ENCODE measurements around the gene NES. TPM values are rescaled to one million over a fixed set of nuclear protein-coding genes. Genes with fewer than 3 reads are reported as not detected.

NES gene
- total RNA-seq, 2 experiments from 2014 or later: not detected

DNA sequence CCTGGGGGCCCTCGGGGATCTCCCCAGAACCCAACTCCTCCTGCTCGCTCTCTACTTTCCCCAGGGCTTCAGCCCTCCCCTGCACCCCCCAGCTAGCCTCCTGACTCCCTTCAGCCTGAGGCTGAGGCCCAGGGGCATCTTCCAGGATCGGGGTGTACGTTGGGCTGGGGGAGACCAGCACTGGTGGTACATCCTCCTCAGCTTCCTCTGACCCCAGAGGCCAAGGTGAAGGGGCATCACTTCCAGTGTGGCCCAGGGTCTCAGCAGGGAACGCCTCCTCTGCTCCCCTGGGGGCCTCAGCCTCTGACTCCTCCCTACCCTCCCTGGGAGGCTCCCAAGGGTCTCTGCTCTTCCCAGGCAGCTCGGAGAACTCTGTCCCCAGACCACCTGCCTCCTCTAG lies 6.8 kb downstream of the NES start:
- CTCF ChIA-PET: interaction anchor here (0.6 to 1.6 kb wide), 3 partner anchors 12 to 70 kb away, joined by 5 read pairs; no protein-coding TSS in a partner anchor
- POLR2A ChIA-PET: no interaction called here

DNA sequence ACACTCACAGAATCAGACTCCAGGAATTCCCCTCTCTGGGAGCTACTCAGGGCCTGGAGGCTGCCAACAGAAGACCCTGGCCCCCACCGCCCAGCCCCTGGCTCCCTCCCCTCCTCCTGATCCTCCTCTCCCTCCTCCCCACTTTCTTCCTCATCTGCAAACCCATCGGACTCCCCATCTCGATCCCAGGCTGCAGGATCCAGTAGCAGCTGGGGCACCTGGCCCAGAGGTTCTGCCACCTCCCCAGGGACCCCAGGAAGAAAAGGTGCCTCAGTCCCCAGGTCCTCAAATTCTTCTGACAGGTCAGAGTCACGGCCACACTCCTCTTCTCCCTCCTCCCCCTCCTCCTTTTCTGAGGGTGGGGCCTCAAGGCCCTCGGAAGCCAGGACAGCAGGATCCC lies 7.4 kb downstream of the NES start:
- CTCF ChIA-PET: interaction anchor here (0.5 to 1.0 kb wide), 3 partner anchors 20 to 70 kb away, joined by 3 to 5 read pairs (median 5); no protein-coding TSS in a partner anchor

DNA sequence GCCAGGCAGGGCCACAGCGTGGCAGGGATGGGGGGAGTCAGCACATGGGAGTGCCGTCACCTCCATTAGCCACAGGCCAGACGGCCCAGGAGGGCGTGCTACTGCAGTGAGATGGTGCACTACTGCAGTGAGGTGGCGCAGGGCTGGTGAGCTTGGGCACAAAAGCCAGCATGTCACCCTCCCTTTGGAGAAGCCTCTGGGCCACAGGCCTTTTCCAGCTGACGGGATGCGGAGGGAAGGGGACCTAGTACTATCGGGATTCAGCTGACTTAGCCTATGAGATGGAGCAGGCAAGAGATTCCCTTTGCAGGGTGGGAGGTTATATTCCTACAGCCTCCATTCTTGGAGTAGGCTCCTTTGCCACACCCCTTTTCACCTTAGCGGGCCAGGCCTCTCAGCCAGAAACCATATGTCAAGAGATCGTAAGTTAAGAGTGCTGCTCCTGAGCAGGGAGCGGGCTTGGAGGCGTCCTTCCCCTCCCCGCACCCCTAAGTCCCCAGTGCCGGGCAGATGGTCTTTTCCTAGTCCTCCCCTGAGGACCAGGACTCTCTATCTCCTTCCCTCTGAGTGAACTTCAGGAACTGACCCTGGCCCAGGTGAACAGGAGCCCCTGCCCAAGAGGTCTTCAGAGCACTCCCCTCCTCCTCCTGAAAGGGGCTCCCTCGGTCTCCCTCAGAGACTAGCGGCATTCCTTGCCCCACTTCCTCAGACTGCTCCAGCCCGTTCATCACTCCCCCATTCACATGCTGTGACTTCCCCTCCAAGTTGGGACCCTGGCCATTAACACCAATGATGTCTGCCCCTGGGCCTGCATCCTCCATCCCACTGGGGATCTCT lies 8.2 kb downstream of the NES start:
- CTCF ChIA-PET: interaction anchor here (3.6 kb wide), 1 partner anchor 20 kb away, joined by 11 read pairs; no protein-coding TSS in a partner anchor

More for the DNA sequence above, 7.4 kb downstream of the NES start:
- POLR2A ChIA-PET: no interaction called here

GRCh38 chr1:156667968-156668709 lies 9.1 kb downstream of the NES start:
- POLR2A ChIA-PET: no interaction called here
- CTCF ChIA-PET: interaction anchor here (0.8 to 3.6 kb wide), 2 partner anchors 9 to 21 kb away, joined by 3 to 11 read pairs; no protein-coding TSS in a partner anchor

More for the DNA sequence above, 8.2 kb downstream of the NES start:
- POLR2A ChIA-PET: no interaction called here

GRCh38 chr1:156667610-156667967 lies 9.6 kb downstream of the NES start:
- POLR2A ChIA-PET: no interaction called here
- CTCF ChIA-PET: interaction anchor here (0.8 to 3.6 kb wide), 2 partner anchors 8 to 22 kb away, joined by 3 to 11 read pairs; no protein-coding TSS in a partner anchor

DNA sequence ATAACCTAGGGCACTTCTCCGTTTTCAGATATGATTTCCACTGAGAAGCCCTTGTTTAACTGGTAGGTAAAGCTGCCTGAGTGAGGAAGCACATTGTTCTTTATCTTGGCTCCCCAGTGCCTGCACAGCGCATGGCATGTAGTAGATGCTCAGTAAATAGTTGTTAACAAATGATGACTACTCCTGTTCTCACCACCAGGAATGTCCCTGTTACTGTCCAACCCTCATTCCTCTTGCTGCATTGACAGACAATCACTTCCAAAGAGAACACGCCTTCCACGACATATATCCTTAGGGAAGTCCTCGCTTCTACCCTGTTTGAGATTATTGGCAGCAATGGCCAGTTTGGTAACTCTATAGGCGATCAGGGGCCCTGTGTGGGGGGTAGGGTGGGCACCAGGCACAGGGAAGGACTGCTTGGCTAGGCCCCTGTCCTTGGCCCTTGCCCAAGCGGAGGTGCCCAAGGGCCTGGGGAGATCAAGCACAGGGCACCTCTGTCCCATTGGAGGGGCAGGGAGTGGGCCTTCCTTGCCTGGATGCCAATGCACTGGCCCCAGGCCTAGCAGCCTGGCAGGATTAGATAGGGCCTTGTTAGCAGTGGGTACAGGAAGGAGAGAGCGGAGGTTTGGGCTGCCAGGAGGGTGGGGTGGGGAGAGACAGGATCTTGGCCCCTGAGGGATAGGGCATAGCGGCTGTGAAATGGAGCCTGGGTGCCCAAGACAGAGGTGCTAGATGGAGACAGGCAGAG lies 10.2 kb downstream of the NES start:
- ChIA-PET CTCF (interaction anchor here (0.8 to 3.6 kb wide), 2 partner anchors 7 to 22 kb away, joined by 3 to 11 read pairs; no protein-coding TSS in a partner anchor), POLR2A (interaction anchor here (0.6 kb wide), 1 partner anchor 142 kb away, joined by 3 read pairs; no protein-coding TSS in a partner anchor)

- ChIA-PET POLR2A (no interaction called here), CTCF (interaction anchor here (0.7 to 3.6 kb wide), 3 partner anchors 23 to 24 kb away, joined by 3 to 11 read pairs (median 3); no protein-coding TSS in a partner anchor)
These were observed 11.7 kb downstream of the NES start for GRCh38 chr1:156665539-156665938.

GRCh38 chr1:156664767-156665411 lies 12.3 kb downstream of the NES start:
- POLR2A ChIA-PET: no interaction called here
- CTCF ChIA-PET: interaction anchor here (0.7 to 1.4 kb wide), 5 partner anchors 11 to 41 kb away, joined by 3 read pairs; no protein-coding TSS in a partner anchor

GRCh38 chr1:156664046-156664766 lies 13.0 kb downstream of the NES start:
- POLR2A ChIA-PET: no interaction called here

GRCh38 chr1:156663178-156663577 lies 14.0 kb downstream of the NES start:
- POLR2A ChIA-PET: no interaction called here
- CTCF ChIA-PET: no interaction called here

More at GRCh38 chr1:156664046-156664766, 13.0 kb downstream of the NES start:
- CTCF ChIA-PET: interaction anchor here (1.0 to 1.4 kb wide), 4 partner anchors 12 to 42 kb away, joined by 3 read pairs; no protein-coding TSS in a partner anchor

- CTCF ChIA-PET: interaction anchor here (2.5 to 8.6 kb wide), 2 partner anchors 27 to 37 kb away, joined by 8 to 119 read pairs; no protein-coding TSS in a partner anchor
- POLR2A ChIA-PET: no interaction called here
These were observed 14.5 kb downstream of the NES start for GRCh38 chr1:156662800-156663055.

DNA sequence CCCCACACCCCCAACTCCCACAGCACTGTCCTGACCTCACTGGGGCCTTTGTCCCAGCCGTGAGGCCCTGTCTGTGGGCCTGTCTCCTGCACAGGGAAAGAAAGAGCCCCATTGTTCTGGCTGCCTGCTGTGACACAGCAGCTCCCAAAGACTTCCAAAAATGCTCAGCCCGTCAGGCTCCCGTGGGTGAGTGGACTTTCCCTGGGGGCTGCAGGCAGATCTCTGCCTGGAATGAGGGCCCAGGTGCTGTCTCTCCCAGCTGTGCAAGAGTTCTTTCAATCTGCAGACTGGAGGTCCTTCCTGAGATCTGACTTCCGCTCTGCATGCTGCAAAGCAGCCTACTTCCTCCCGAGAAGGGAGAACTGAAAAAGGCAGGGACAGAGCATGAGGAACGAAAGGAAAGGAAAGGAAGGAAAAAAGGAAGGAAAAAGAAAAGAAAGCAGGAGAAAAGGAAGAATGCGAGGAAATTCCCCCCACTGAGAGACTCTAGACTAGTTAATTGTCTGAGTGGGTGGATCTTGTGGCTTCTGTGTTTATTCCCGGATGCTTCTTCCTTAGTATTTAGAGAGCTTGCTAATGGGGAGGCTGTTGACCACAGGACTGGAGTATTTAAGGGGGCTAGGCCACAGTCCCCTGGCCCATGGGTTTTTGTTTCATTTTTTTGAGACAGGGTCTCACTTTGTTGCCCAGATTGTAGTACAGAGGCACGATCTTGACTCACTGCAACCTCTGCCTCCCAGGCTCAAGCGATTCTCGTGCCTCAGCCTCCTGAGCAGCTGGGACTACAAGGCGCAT lies 15.0 kb downstream of the NES start:
- POLR2A ChIA-PET: interaction anchor here (0.5 kb wide), 1 partner anchor 21 kb away, joined by 7 read pairs; no protein-coding TSS in a partner anchor

DNA sequence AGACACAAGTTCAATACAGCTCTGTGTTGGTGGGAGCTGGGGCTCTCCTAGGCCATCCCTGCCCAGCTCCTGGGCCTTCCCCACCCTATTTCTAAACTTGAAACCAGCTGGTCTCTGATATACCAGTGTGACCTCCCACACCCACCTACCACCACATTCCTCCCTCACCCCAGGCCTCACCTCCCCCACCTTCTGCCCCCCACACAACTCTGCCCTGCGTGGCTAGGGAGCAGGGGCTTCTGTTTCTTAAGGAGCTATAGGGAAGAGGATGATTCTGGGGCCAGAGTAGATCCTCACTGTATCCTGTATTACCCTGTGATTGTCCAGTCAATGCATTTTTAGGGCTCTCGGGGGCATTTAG lies 16.5 kb downstream of the NES start:
- CTCF ChIA-PET: interaction anchor here (0.6 to 8.6 kb wide), 17 partner anchors 12 to 275 kb away, joined by 3 to 119 read pairs (median 5); partner anchors contain the start of genes CRABP2, NAXE and NES
- POLR2A ChIA-PET: interaction anchor here (0.6 to 1.3 kb wide), 3 partner anchors 36 to 67 kb away, joined by 3 to 4 read pairs (median 3); partner anchors contain the start of genes ISG20L2 and METTL25B

More for the DNA sequence above, 15.0 kb downstream of the NES start:
- CTCF ChIA-PET: interaction anchor here (0.7 to 8.6 kb wide), 8 partner anchors 17 to 67 kb away, joined by 3 to 119 read pairs (median 12); partner anchors contain the start of genes CRABP2 and NES

GRCh38 chr1:156659988-156660751 lies 17.0 kb downstream of the NES start:
- POLR2A ChIA-PET: interaction anchor here (1.3 kb wide), 1 partner anchor 68 kb away, joined by 4 read pairs; the partner anchor contains the start of genes ISG20L2 and METTL25B
- CTCF ChIA-PET: interaction anchor here (0.6 to 8.6 kb wide), 34 partner anchors 7 to 275 kb away, joined by 3 to 119 read pairs (median 4); partner anchors contain the start of genes CRABP2, ISG20L2, METTL25B and NAXE

- ChIA-PET POLR2A (no interaction called here), CTCF (interaction anchor here (0.7 to 8.6 kb wide), 25 partner anchors 8 to 155 kb away, joined by 3 to 119 read pairs (median 3); partner anchors contain the start of genes CRABP2, ISG20L2, METTL25B and NES)
These were observed 17.6 kb downstream of the NES start for GRCh38 chr1:156659661-156659987.

DNA sequence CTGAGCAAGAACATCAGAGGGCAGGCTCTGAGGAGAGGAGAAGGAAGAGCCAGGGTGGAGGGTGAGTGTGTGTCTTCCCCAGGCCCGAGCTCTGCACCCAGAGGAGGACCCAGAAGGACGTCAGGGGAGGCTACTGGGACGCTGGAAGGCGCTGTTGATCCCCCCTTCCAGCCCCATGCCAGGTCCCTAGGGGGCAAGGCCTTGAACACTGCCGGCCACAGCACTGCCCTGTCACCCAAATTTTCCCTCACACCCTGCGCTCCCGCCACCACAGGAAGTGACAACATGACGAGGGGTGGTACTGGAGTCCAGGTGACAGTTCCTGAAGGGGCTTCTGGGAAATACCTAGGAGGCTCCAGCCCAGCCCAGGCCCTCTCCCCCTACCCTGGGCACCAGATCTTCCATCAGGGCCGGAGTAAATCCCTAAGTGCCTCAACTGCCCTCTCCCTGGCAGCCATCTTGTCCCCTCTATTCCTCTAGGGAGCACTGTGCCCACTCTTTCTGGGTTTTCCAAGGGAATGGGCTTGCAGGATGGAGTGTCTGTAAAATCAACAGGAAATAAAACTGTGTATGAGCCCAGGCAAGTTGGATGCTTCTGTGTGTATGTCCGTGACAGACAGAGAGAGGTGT lies 18.1 kb downstream of the NES start:
- ChIA-PET CTCF (interaction anchor here (0.7 to 8.6 kb wide), 25 partner anchors 8 to 154 kb away, joined by 3 to 119 read pairs (median 4); partner anchors contain the start of genes CRABP2, ISG20L2, METTL25B and NES), POLR2A (no interaction called here)
